ENCODE data around the gene PCBP4. TPM values are rescaled to one million over a fixed set of nuclear protein-coding genes. Genes with fewer than 3 reads are reported as not detected.

PCBP4 gene
- total RNA-seq, 1 donor from 2014 or later, result 144 TPM

- Histone ChIP-seq H3K27me3 (ENCODE audit: control insufficient read depth, insufficient read depth, low read length) (no peaks in the 10 kb centered on the region), H3K36me3 (ENCODE audit: control insufficient read depth, insufficient read depth, low read length) (peaks cover 1% of the 10 kb centered on the region), H3K4me3 (ENCODE audit: low read depth, low read length) (peak overlapping the region; percentile 71)
- TF ChIP-seq CTCF (IDR thresholded peaks at IDR 0.05; ENCODE audit: insufficient read depth, low read length, poor library complexity, severe bottlenecking), result no peak
- DNase-seq (ENCODE audit: low read depth), result no peak
These were observed 768 bp downstream of the PCBP4 start for GRCh38 chr3:51966486-51966885.

DNA sequence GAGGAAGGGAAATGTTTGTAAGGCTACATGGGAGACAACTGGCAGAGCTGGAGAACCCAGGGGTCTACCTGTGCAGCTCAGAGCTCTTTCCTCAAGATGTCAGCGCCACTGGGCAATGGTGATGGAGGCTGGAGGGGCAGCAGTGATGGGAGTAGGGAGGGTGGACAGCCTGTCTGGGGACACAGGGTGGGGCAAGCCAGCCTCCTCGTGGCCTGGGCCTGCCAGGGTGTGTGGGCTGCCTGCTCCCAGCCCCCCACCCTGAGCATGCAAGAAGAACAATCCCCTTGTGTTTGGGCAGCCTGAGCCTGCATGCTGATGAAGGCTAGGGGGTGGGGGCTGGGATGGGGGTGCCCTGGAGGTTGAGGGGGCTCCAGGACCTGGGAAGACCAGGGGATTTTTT, 1.2 kb downstream of the PCBP4 start:
- TF ChIP-seq CTCF (IDR thresholded peaks at IDR 0.05; ENCODE audit: insufficient read depth, low read length, poor library complexity, severe bottlenecking), result no peak
- no peak for DNase-seq (ENCODE audit: low read depth)
- no peak overlapping the region for H3K4me3 ChIP-seq (ENCODE audit: low read depth, low read length)
- no peaks in the 10 kb centered on the region for H3K27me3 ChIP-seq (ENCODE audit: control insufficient read depth, insufficient read depth, low read length)
- no peaks in the 10 kb centered on the region for H3K36me3 ChIP-seq (ENCODE audit: control insufficient read depth, insufficient read depth, low read length)

DNA sequence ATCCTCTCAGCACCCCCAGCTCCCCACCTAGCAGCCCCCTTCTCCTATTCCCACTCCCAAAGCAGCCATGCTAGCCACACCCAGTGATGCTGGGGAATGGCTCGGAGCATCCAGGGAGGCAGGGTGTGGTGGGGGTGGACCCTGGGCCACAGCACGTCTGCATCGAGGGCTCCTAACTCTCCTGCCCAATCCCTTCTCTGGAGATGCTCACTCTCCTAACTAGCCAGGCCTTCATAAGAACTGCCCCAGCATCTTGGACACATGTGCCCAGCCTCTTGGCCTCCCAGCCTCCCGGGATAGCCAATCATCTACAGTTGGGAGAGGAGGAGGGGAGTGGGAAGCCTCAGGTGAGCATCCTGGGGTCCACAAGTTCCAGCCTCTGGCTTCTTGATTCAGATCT, 2.7 kb downstream of the PCBP4 start:
- H3K27me3 ChIP-seq (ENCODE audit: control insufficient read depth, insufficient read depth, low read length), result no peaks in the 10 kb centered on the region
- TF ChIP-seq CTCF (IDR thresholded peaks at IDR 0.05; ENCODE audit: insufficient read depth, low read length, poor library complexity, severe bottlenecking), result no peak
- no peak for DNase-seq (ENCODE audit: low read depth)
- no peak overlapping the region for H3K4me3 ChIP-seq (ENCODE audit: low read depth, low read length)
- H3K36me3 ChIP-seq (ENCODE audit: control insufficient read depth, insufficient read depth, low read length), result peaks cover 2% of the 10 kb centered on the region

GRCh38 chr3:51963951-51964451, 3.3 kb downstream of the PCBP4 start:
- Histone ChIP-seq H3K27me3 (ENCODE audit: control insufficient read depth, insufficient read depth, low read length) (no peaks in the 10 kb centered on the region), H3K4me3 (ENCODE audit: low read depth, low read length) (no peak overlapping the region), H3K36me3 (ENCODE audit: control insufficient read depth, insufficient read depth, low read length) (peaks cover 2% of the 10 kb centered on the region)
- no peak for DNase-seq (ENCODE audit: low read depth)
- TF ChIP-seq CTCF (IDR thresholded peaks at IDR 0.05; ENCODE audit: insufficient read depth, low read length, poor library complexity, severe bottlenecking), result no peak

GRCh38 chr3:51962854-51963530, 4.3 kb downstream of the PCBP4 start:
- TF ChIP-seq CTCF (IDR thresholded peaks at IDR 0.05; ENCODE audit: insufficient read depth, low read length, poor library complexity, severe bottlenecking), result no peak
- Histone ChIP-seq H3K4me3 (ENCODE audit: low read depth, low read length) (no peak overlapping the region), H3K27me3 (ENCODE audit: control insufficient read depth, insufficient read depth, low read length) (no peaks in the 10 kb centered on the region), H3K36me3 (ENCODE audit: control insufficient read depth, insufficient read depth, low read length) (peaks cover 2% of the 10 kb centered on the region)
- DNase-seq (ENCODE audit: low read depth), result no peak

All from kidney epithelial cell (primary cell).